ENCODE results near the gene HBZ.

- no peak for TF ChIP-seq CREB5 (CRISPR knock-in tag; IDR thresholded peaks at IDR 0.05; ENCODE audit: low read depth)
- TF ChIP-seq CSDC2 (CRISPR knock-in tag; IDR thresholded peaks at IDR 0.05), result no peak
- TF ChIP-seq ZNF70 (CRISPR knock-in tag; IDR thresholded peaks at IDR 0.05), result no peak
- TF ChIP-seq PATZ1 (CRISPR knock-in tag; IDR thresholded peaks at IDR 0.05; ENCODE audit: borderline replicate concordance), result no peak
- TF ChIP-seq SNAI2 (CRISPR knock-in tag; IDR thresholded peaks at IDR 0.05), result no peak
These were observed 9.0 kb upstream of the HBZ start for GRCh38 chr16:143456-143855.

Measured in SK-N-SH treated with all-trans-retinoic acid at 6 μM for 48 hours (cell line).